ENCODE measurements around the gene ACACA.

DNA sequence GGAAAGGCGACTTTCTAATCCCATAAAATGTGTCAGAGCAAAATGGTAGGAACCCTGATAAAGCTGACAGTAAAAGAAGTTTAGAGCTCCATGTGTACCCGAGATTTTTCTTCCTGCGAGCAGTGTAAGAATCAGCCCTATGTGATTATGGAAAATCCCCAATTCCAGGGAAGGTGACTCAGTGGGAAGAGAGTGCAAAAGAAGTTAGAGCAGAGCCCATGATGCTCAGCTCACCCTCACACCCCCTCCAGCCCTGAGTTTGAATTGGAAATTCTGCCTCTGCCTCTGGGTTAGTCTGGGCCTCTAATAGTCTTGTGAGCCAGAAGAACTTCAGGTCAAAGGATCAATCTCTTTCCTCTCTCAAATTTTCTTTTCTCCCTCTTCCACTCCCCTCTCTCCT lies 18.4 kb downstream of the ACACA start:
- TF ChIP-seq, protein P1, sequence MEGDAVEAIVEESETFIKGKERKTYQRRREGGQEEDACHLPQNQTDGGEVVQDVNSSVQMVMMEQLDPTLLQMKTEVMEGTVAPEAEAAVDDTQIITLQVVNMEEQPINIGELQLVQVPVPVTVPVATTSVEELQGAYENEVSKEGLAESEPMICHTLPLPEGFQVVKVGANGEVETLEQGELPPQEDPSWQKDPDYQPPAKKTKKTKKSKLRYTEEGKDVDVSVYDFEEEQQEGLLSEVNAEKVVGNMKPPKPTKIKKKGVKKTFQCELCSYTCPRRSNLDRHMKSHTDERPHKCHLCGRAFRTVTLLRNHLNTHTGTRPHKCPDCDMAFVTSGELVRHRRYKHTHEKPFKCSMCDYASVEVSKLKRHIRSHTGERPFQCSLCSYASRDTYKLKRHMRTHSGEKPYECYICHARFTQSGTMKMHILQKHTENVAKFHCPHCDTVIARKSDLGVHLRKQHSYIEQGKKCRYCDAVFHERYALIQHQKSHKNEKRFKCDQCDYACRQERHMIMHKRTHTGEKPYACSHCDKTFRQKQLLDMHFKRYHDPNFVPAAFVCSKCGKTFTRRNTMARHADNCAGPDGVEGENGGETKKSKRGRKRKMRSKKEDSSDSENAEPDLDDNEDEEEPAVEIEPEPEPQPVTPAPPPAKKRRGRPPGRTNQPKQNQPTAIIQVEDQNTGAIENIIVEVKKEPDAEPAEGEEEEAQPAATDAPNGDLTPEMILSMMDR (IDR thresholded peaks at IDR 0.05): no peak
- TF ChIP-seq EP300 (IDR thresholded peaks at IDR 0.05) (no peak), POLR2A (IDR thresholded peaks at IDR 0.05) (no peak)

Data from ovary (tissue), 3 donors.